Measurements from ENCODE around the gene TCERG1L. TPM values are rescaled to one million over a fixed set of nuclear protein-coding genes. Genes with fewer than 3 reads are reported as not detected.

The TCERG1L gene
- total and polyA plus RNA-seq, 2 experiments from 2014 or later = not detected

DNA sequence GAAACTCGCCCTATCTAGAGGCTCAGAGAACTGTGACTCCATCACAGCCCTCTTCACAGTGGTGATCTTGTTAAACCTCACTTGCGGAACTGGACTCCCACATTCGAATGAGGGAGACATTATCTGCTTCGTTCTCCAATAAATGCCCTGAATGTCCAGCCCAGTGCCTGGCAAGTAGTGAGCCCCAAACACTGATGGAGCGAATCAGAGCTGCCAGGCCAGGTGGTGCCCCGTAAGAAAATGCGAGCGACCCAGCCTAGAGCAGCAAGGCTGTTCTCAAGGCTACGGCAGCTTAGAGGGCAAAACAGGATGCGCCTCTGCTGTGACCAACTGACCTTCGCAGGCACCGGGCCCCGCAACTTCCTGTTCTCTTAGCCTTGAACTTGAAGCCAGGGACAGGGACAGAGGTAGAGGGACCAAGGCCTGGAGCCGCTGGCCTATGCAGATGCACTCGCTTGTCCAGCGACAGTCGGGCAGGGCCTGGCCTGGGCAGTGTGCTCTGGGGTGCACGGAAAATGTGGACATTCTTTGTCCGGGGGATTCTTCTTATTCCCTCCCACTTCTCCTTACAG is 217.6 kb downstream of the TCERG1L start:
- no peaks in the 10 kb centered on the region for H3K9me2 ChIP-seq (ENCODE audit: insufficient read depth)
- no peak overlapping the region for H2AFZ ChIP-seq
- H3K9me3 ChIP-seq (ENCODE audit: low read depth) = no peaks in the 10 kb centered on the region
- H3K9ac ChIP-seq = no peak overlapping the region
- H3K27ac ChIP-seq = no peak overlapping the region
- no peaks in the 10 kb centered on the region for H3K79me2 ChIP-seq (ENCODE audit: insufficient read depth)
- H3K4me1 ChIP-seq (ENCODE audit: insufficient read depth) = no peaks in the 10 kb centered on the region
- no peak for DNase-seq
- WGBS, 2 experiments (ENCODE audit: low coverage in 1 of 2, low lambda C conversion rate in 2 of 2, missing lambda C conversion rate in 2 of 2) = 53 to 55% methylated on average over 19 of the region's 19 CpGs
- TF ChIP-seq EZH2phosphoT487 (IDR thresholded peaks at IDR 0.05; ENCODE audit: insufficient read depth, low read depth) (no peak), EZH2 (IDR thresholded peaks at IDR 0.05; ENCODE audit: insufficient read depth, poor library complexity, severe bottlenecking) (no peak)
- H3F3A ChIP-seq (ENCODE audit: insufficient read depth) = no peaks in the 10 kb centered on the region
- H3K4me3 ChIP-seq = no peak overlapping the region
- H3K27me3 ChIP-seq (replicated peaks; ENCODE audit: insufficient read depth) = no peaks in the 10 kb centered on the region
- no peaks in the 10 kb centered on the region for H4K20me1 ChIP-seq (ENCODE audit: insufficient read depth)
- no peaks in the 10 kb centered on the region for H3K36me3 ChIP-seq (ENCODE audit: low read depth)
- in situ Hi-C loops (cut with MboI) = no loop called here
- H3K4me2 ChIP-seq (ENCODE audit: unreplicated experiment) = no peak overlapping the region

DNA sequence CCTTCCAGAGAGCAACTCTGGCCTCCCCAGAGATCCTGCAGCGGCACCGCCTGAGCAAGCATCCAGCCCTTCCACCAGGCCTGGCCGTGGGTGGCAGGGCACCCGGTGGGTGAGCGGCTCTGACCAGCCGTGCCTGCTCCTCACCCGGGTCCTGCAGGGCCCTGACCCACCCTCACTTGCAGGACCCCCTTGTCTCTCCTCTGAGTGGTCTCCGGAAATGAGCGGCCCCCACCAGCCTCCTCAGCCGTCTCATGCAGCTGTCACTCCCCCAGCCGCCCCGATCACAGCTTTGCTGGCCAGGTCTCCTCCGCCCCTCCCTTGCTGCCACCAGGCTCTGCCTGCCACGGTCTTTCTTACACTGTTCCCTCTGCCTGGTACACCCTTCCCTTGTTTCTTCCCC is 218.2 kb downstream of the TCERG1L start:
- Histone ChIP-seq H3K4me3 (no peak overlapping the region), H3K79me2 (ENCODE audit: insufficient read depth) (no peaks in the 10 kb centered on the region), H3K9me2 (ENCODE audit: insufficient read depth) (no peaks in the 10 kb centered on the region), H3F3A (ENCODE audit: insufficient read depth) (no peaks in the 10 kb centered on the region), H4K20me1 (ENCODE audit: insufficient read depth) (no peaks in the 10 kb centered on the region), H3K27me3 (replicated peaks; ENCODE audit: insufficient read depth) (no peaks in the 10 kb centered on the region), H3K27ac (no peak overlapping the region), H3K36me3 (ENCODE audit: low read depth) (no peaks in the 10 kb centered on the region), H3K9ac (no peak overlapping the region), H2AFZ (no peak overlapping the region), H3K4me2 (ENCODE audit: unreplicated experiment) (no peak overlapping the region), H3K9me3 (ENCODE audit: low read depth) (no peaks in the 10 kb centered on the region), H3K4me1 (ENCODE audit: insufficient read depth) (no peaks in the 10 kb centered on the region)
- WGBS, 2 experiments (ENCODE audit: low coverage in 1 of 2, low lambda C conversion rate in 2 of 2, missing lambda C conversion rate in 2 of 2) = 53 to 61% methylated on average over 12 to 14 of the region's 14 CpGs
- in situ Hi-C loops (cut with MboI) = no loop called here
- TF ChIP-seq EZH2phosphoT487 (IDR thresholded peaks at IDR 0.05; ENCODE audit: insufficient read depth, low read depth) = no peak
- no peak for TF ChIP-seq EZH2 (IDR thresholded peaks at IDR 0.05; ENCODE audit: insufficient read depth, poor library complexity, severe bottlenecking)
- DNase-seq = no peak

DNA sequence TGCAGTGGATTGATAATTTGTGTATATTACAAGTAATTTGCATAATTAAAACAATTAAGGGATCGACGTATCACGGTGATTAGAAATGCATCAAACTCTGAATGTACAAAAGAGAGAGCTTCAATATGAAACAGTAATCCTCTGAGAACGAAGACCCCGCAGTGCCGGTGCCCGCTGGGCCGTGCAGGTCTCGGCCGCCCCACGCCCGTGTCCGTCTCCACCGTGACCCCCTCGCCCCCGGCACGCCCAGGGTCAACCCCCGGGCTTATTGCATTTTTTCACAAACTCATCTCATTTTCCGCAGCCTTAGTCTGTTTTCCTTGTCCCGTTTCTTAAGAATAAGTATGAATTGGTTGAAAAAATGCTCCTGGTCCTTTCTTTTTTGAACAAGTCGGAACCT is 218.6 kb downstream of the TCERG1L start:
- Histone ChIP-seq H3K36me3 (ENCODE audit: low read depth) (no peaks in the 10 kb centered on the region), H3K9ac (no peak overlapping the region), H3F3A (ENCODE audit: insufficient read depth) (no peaks in the 10 kb centered on the region), H3K4me2 (ENCODE audit: unreplicated experiment) (no peak overlapping the region), H3K27me3 (replicated peaks; ENCODE audit: insufficient read depth) (no peaks in the 10 kb centered on the region), H4K20me1 (ENCODE audit: insufficient read depth) (no peaks in the 10 kb centered on the region), H3K27ac (no peak overlapping the region), H3K4me1 (ENCODE audit: insufficient read depth) (no peaks in the 10 kb centered on the region), H3K9me2 (ENCODE audit: insufficient read depth) (no peaks in the 10 kb centered on the region), H3K4me3 (no peak overlapping the region), H3K9me3 (ENCODE audit: low read depth) (no peaks in the 10 kb centered on the region), H2AFZ (no peak overlapping the region), H3K79me2 (ENCODE audit: insufficient read depth) (no peaks in the 10 kb centered on the region)
- in situ Hi-C loops (cut with MboI) = no loop called here
- WGBS, 2 experiments (ENCODE audit: low coverage in 1 of 2, low lambda C conversion rate in 2 of 2, missing lambda C conversion rate in 2 of 2) = 66 to 74% methylated on average over 16 to 21 of the region's 21 CpGs
- no peak for DNase-seq
- TF ChIP-seq EZH2 (IDR thresholded peaks at IDR 0.05; ENCODE audit: insufficient read depth, poor library complexity, severe bottlenecking) (no peak), EZH2phosphoT487 (IDR thresholded peaks at IDR 0.05; ENCODE audit: insufficient read depth, low read depth) (no peak)

DNA sequence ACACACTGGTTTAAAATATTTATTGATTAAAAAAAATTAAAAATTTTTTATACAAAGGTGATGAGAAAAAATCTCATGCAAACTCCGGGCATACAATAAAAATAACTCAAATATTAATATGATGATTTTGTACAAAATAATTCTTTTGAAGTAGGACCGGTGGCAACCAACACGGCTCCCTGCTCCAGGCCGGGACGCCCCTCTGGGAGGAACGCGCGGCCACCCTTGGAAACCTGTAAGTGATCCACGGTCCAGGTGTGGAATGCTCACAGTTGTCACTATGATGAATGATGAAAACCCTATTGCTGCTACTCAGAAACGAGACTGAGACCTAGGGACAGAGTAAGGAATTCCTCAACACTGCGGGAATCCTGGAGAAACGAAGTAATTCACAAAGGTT is 219.1 kb downstream of the TCERG1L start:
- Histone ChIP-seq H2AFZ (no peak overlapping the region), H3K4me2 (ENCODE audit: unreplicated experiment) (no peak overlapping the region), H3F3A (ENCODE audit: insufficient read depth) (no peaks in the 10 kb centered on the region), H3K4me1 (ENCODE audit: insufficient read depth) (no peaks in the 10 kb centered on the region), H3K79me2 (ENCODE audit: insufficient read depth) (no peaks in the 10 kb centered on the region), H3K27me3 (replicated peaks; ENCODE audit: insufficient read depth) (no peaks in the 10 kb centered on the region), H3K9me3 (ENCODE audit: low read depth) (no peaks in the 10 kb centered on the region), H3K27ac (no peak overlapping the region), H3K9ac (no peak overlapping the region), H3K9me2 (ENCODE audit: insufficient read depth) (no peaks in the 10 kb centered on the region), H3K4me3 (no peak overlapping the region), H3K36me3 (ENCODE audit: low read depth) (no peaks in the 10 kb centered on the region), H4K20me1 (ENCODE audit: insufficient read depth) (no peaks in the 10 kb centered on the region)
- WGBS, 2 experiments (ENCODE audit: low coverage in 1 of 2, low lambda C conversion rate in 2 of 2, missing lambda C conversion rate in 2 of 2) = 54 to 60% methylated on average over 12 of the region's 12 CpGs
- in situ Hi-C loops (cut with MboI) = no loop called here
- no peak for DNase-seq
- TF ChIP-seq EZH2 (IDR thresholded peaks at IDR 0.05; ENCODE audit: insufficient read depth, poor library complexity, severe bottlenecking) = no peak
- no peak for TF ChIP-seq EZH2phosphoT487 (IDR thresholded peaks at IDR 0.05; ENCODE audit: insufficient read depth, low read depth)

DNA sequence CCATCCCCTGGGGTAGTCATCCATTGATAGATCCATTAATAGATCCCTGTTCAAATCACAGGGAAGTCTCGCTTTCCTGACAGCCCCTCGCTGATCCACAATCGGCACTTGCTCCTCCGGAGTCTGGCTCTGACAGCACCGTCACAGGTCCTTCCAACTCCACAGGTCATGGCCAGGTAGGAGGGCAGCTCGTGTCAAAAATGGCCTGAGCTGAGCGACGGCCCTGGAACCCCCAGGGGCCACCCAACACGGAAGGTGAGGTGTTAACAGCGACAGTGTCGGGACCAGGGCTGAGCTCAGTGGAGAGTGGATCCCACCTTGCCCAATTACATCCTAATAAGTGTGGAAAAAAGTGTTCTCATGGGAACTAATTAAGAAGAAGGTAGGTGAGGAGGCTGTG is 219.8 kb downstream of the TCERG1L start:
- no peaks in the 10 kb centered on the region for H3K9me2 ChIP-seq (ENCODE audit: insufficient read depth)
- H3K4me1 ChIP-seq (ENCODE audit: insufficient read depth) = no peaks in the 10 kb centered on the region
- 26 to 36% methylated on average over 11 of the region's 11 CpGs for WGBS, 2 experiments (ENCODE audit: low coverage in 1 of 2, low lambda C conversion rate in 2 of 2, missing lambda C conversion rate in 2 of 2)
- H3F3A ChIP-seq (ENCODE audit: insufficient read depth) = no peaks in the 10 kb centered on the region
- no peak overlapping the region for H2AFZ ChIP-seq
- no peak for DNase-seq
- H3K27ac ChIP-seq = no peak overlapping the region
- H3K36me3 ChIP-seq (ENCODE audit: low read depth) = no peaks in the 10 kb centered on the region
- H3K27me3 ChIP-seq (replicated peaks; ENCODE audit: insufficient read depth) = no peaks in the 10 kb centered on the region
- H3K79me2 ChIP-seq (ENCODE audit: insufficient read depth) = no peaks in the 10 kb centered on the region
- no peaks in the 10 kb centered on the region for H4K20me1 ChIP-seq (ENCODE audit: insufficient read depth)
- in situ Hi-C loops (cut with MboI) = no loop called here
- no peak overlapping the region for H3K4me2 ChIP-seq (ENCODE audit: unreplicated experiment)
- H3K9ac ChIP-seq = no peak overlapping the region
- no peaks in the 10 kb centered on the region for H3K9me3 ChIP-seq (ENCODE audit: low read depth)
- no peak overlapping the region for H3K4me3 ChIP-seq
- TF ChIP-seq EZH2phosphoT487 (IDR thresholded peaks at IDR 0.05; ENCODE audit: insufficient read depth, low read depth) = no peak
- no peak for TF ChIP-seq EZH2 (IDR thresholded peaks at IDR 0.05; ENCODE audit: insufficient read depth, poor library complexity, severe bottlenecking)
